Mesendoderm (in vitro differentiated cells): ENCODE results near the gene SST.

Experiments used
- DNase-seq: peaks from one replicate; pipeline ENCODE4 v3.0.0; 2013
- H2AK5ac ChIP-seq: 2 replicates; pipeline ENCODE4 v1.6.1; 2013; ENCODE audit warnings: low read length, inconsistent platforms
- H2BK120ac ChIP-seq: 2 replicates; pipeline ENCODE4 v1.6.1; 2013; ENCODE audit warnings: low read depth, mild to moderate bottlenecking, low read length, moderate library complexity, mixed read lengths
- H2BK15ac ChIP-seq: replicated peaks from 2 replicates; pipeline ENCODE4 v1.6.1; 2013; ENCODE audit warnings: low read depth, mild to moderate bottlenecking, moderate library complexity
- H2BK5ac ChIP-seq: 2 replicates; pipeline ENCODE4 v1.6.1; 2013; ENCODE audit warnings: low read length, inconsistent platforms
- H3K18ac ChIP-seq: 2 replicates; pipeline ENCODE4 v1.6.1; 2013; ENCODE audit warnings: mild to moderate bottlenecking, low read length, mixed read lengths
- H3K23ac ChIP-seq: one replicate; pipeline ENCODE4 v1.6.1; 2013; ENCODE audit warnings: low read length
- H3K27ac ChIP-seq: 2 replicates; pipeline ENCODE4 v1.5.1; 2013; ENCODE audit warnings: low read depth, mild to moderate bottlenecking, inconsistent platforms, low read length, moderate library complexity
- H3K27me3 ChIP-seq: 2 replicates; pipeline ENCODE4 v1.6.1; 2013; ENCODE audit warnings: low read length, control low read depth, mild to moderate bottlenecking, inconsistent platforms; ENCODE audit not compliant: insufficient read depth, poor library complexity
- H3K36me3 ChIP-seq: 2 replicates; pipeline ENCODE4 v1.6.1; 2013; ENCODE audit warnings: low read length, inconsistent platforms; ENCODE audit not compliant: control insufficient read depth, insufficient read depth
- H3K4ac ChIP-seq: one replicate; pipeline ENCODE4 v1.6.1; 2013; ENCODE audit warnings: low read depth, mild to moderate bottlenecking, low read length, moderate library complexity
- H3K4me1 ChIP-seq: 2 replicates; pipeline ENCODE4 v1.6.1; 2013; ENCODE audit warnings: low read depth, low read length, inconsistent platforms; ENCODE audit not compliant: control insufficient read depth
- H3K4me2 ChIP-seq: 2 replicates; pipeline ENCODE4 v1.6.1; 2013; ENCODE audit warnings: low read length
- H3K4me3 ChIP-seq: 2 replicates; pipeline ENCODE4 v1.5.1; 2013; ENCODE audit warnings: mild to moderate bottlenecking, low read length
- H3K56ac ChIP-seq: one replicate; pipeline ENCODE4 v1.6.1; 2013; ENCODE audit warnings: low read length
- H3K79me1 ChIP-seq: 2 replicates; pipeline ENCODE4 v1.6.1; 2013; ENCODE audit warnings: low read length, inconsistent platforms
- H3K79me2 ChIP-seq: 2 replicates; pipeline ENCODE4 v1.6.1; 2013; ENCODE audit warnings: mild to moderate bottlenecking, low read length; ENCODE audit not compliant: control insufficient read depth, insufficient read depth
- H3K9ac ChIP-seq: 2 replicates; pipeline ENCODE4 v1.6.1; 2013; ENCODE audit warnings: low read length, inconsistent platforms
- H4K5ac ChIP-seq: one replicate; pipeline ENCODE4 v1.6.1; 2013; ENCODE audit warnings: low read length
- H4K8ac ChIP-seq: one replicate; pipeline ENCODE4 v1.6.1; 2013; ENCODE audit warnings: low read depth, mild to moderate bottlenecking, control low read depth, low read length, moderate library complexity
- WGBS: extraction: QIAGEN DNeasy Blood & Tissue Kit; methylation state at CpG from one replicate; pipeline ENCODE4 v1.1.7; 2013; ENCODE audit warnings: low lambda C conversion rate, missing lambda C conversion rate; ENCODE audit not compliant: insufficient coverage; ENCODE audit errors: extremely low coverage; 5-methylcytosine and 5-hydroxymethylcytosine counted together

The SST gene

DNA sequence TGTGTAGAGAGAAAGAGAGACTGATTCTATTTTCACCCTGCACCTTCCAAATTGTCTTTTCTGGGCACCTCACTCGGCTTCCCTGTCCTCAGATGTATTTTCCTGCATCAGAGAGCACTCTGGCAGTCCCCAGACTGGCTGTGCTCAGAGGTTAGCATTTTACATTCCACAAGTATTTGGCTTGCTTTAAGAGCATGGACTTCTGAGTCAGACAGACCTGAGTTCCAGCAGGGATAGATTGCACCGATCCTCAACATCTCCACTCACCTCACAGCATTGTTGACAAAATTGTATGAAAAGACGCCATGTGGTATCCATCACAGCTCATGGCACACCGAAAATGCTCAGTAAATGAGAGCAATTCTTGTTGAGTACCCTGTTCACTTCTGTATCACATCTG lies 45.6 kb downstream of the SST start:
- Histone ChIP-seq H2AK5ac (no peak overlapping the region), H4K5ac (no peak overlapping the region), H3K23ac (no peak overlapping the region), H3K79me2 (no peaks in the 10 kb centered on the region), H3K27ac (no peak overlapping the region), H3K9ac (no peak overlapping the region), H3K18ac (no peak overlapping the region), H3K4me3 (no peak overlapping the region), H3K36me3 (no peaks in the 10 kb centered on the region), H3K56ac (no peak overlapping the region), H3K4me2 (no peak overlapping the region), H2BK120ac (no peak overlapping the region), H3K4me1 (peaks cover 13% of the 10 kb centered on the region), H3K4ac (peak overlapping the region; percentile 8), H3K79me1 (no peaks in the 10 kb centered on the region), H2BK15ac (no peak overlapping the region), H3K27me3 (no peaks in the 10 kb centered on the region), H4K8ac (no peak overlapping the region), H2BK5ac (no peak overlapping the region)
- no peak for DNase-seq
- WGBS = no CpG with 5 or more reads among the region's 4 CpGs

DNA sequence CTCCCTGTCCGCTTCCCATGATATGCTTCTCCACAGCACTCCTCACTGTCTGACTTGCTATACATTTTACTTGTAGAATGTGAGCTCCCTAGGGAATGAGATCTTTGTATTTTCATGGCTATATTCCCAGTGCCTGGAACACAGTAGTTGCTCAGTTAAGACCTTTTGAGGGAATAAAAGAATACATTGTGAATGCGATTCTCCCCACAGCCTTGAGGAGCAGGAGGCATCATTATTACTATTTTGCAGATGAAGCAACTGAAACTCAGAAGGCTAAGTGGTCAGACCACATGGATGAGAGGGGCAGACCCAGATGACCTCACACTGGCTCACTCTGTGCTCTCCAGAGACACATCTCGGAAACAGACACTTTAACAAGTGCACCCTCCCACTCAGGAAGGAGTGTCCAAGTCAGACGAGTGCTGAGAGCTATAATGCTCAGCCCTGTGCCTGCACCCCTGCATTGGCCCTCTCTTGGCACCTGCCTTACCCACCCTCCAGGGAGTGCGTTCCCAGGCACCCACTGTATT lies 46.8 kb downstream of the SST start:
- WGBS = no CpG with 5 or more reads among the region's 5 CpGs
- peaks cover 14% of the 10 kb centered on the region for H3K4me1 ChIP-seq
- H2BK5ac ChIP-seq = no peak overlapping the region
- H3K4ac ChIP-seq = no peak overlapping the region
- no peak overlapping the region for H2BK120ac ChIP-seq
- no peak overlapping the region for H3K18ac ChIP-seq
- no peak overlapping the region for H4K8ac ChIP-seq
- no peak overlapping the region for H3K56ac ChIP-seq
- no peaks in the 10 kb centered on the region for H3K27me3 ChIP-seq
- no peak overlapping the region for H2BK15ac ChIP-seq
- H2AK5ac ChIP-seq = no peak overlapping the region
- DNase-seq = no peak
- no peak overlapping the region for H3K4me2 ChIP-seq
- H3K4me3 ChIP-seq = no peak overlapping the region
- no peak overlapping the region for H3K9ac ChIP-seq
- no peaks in the 10 kb centered on the region for H3K79me2 ChIP-seq
- H3K36me3 ChIP-seq = no peaks in the 10 kb centered on the region
- no peak overlapping the region for H4K5ac ChIP-seq
- no peaks in the 10 kb centered on the region for H3K79me1 ChIP-seq
- no peak overlapping the region for H3K27ac ChIP-seq
- no peak overlapping the region for H3K23ac ChIP-seq

DNA sequence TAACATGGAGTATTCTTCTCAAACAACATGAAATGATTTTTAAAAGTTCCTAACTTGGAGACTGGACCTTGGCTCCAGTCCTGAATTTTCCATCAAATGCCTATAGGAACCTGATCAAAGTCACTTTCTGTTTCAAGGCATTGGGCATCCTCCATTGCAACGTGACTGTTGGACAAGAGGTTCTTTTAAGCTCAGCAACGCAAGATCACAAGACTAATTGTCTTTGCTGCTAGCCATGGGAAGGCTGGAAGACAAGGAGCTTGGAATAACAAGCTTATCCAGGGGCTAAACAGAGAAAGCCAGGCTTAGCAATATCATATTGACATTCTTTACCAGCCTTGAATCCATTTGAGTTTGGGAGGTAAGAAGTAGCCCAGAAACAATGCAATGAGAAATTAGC lies 48.3 kb downstream of the SST start:
- Histone ChIP-seq H3K36me3 (no peaks in the 10 kb centered on the region), H3K23ac (no peak overlapping the region), H3K79me2 (no peaks in the 10 kb centered on the region), H2BK120ac (no peak overlapping the region), H3K4me2 (no peak overlapping the region), H4K8ac (no peak overlapping the region), H2BK15ac (no peak overlapping the region), H3K18ac (peak overlapping the region; percentile 63), H3K79me1 (no peaks in the 10 kb centered on the region), H3K4ac (no peak overlapping the region), H3K4me3 (no peak overlapping the region), H3K9ac (no peak overlapping the region), H4K5ac (no peak overlapping the region), H3K4me1 (peaks cover 15% of the 10 kb centered on the region), H3K56ac (no peak overlapping the region), H3K27ac (no peak overlapping the region), H2AK5ac (no peak overlapping the region), H2BK5ac (no peak overlapping the region), H3K27me3 (no peaks in the 10 kb centered on the region)
- DNase-seq = no peak
- WGBS = no CpG with 5 or more reads among the region's 2 CpGs

DNA sequence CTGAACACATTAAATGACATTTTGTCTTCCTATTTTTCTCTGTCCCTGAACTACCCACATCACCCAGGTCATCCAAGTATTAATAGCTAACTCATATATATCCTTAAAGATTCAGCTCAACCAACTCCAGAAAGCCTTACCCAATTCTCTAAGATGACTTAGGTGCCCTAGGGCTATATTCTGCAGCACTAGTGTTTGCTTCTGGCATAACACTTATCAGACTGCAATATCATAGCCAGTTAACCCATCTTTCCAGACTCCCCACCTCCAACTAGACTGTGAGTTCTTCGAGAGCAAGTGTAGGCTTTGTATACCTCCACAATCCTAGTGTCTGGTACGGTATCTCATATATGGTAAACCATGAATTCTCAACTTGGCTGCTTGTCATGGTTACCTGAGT lies 50.7 kb downstream of the SST start:
- Histone ChIP-seq H3K9ac (no peak overlapping the region), H2AK5ac (no peak overlapping the region), H3K36me3 (no peaks in the 10 kb centered on the region), H3K79me2 (no peaks in the 10 kb centered on the region), H2BK5ac (no peak overlapping the region), H3K18ac (peak overlapping the region; percentile 21), H3K4me1 (peaks cover 14% of the 10 kb centered on the region), H3K27ac (peak overlapping the region; percentile 15), H2BK15ac (no peak overlapping the region), H3K4ac (no peak overlapping the region), H3K4me2 (no peak overlapping the region), H3K4me3 (no peak overlapping the region), H3K79me1 (no peaks in the 10 kb centered on the region), H3K56ac (no peak overlapping the region), H4K5ac (no peak overlapping the region), H4K8ac (no peak overlapping the region), H3K23ac (no peak overlapping the region), H2BK120ac (peak overlapping the region; percentile 54), H3K27me3 (no peaks in the 10 kb centered on the region)
- no CpG with 5 or more reads among the region's 2 CpGs for WGBS
- DNase-seq = no peak
